A549 (cell line): Measurements from ENCODE around the gene SEMA4A. TPM values are rescaled to one million over a fixed set of nuclear protein-coding genes. Genes with fewer than 3 reads are reported as not detected.

Experiments used
- ATAC-seq, 2 experiments: fragments of 200-7000 bp in 1 of 2; fragments of >200 bp in 1 of 2; cut with Nextera tagmentation in 1 of 2; cut with Tn5 transposase in 1 of 2; 3 replicates each; pipeline versions ENCODE4 v1.8.0 to v1.9.1; 2018 to 2020; ENCODE audit warnings: mild to moderate bottlenecking in 1 of 2, moderate library complexity in 1 of 2
- CTCF ChIA-PET: fragments of 300-600 bp; sonication (Branson Sonifier 250); formaldehyde crosslinking; extraction: SDS; loops from one replicate; lab custom pipeline; 2021; ENCODE audit warnings: antibody characterized with exemption, inconsistent platforms; lab: Yijun Ruan, JAX
- POLR2A ChIA-PET: fragments of 350-600 bp; formaldehyde crosslinking; extraction: SDS; loops from one replicate; lab custom pipeline; 2021; ENCODE audit warnings: antibody characterized with exemption, inconsistent platforms; lab: Yijun Ruan, JAX
- DNase-seq, 2 experiments: peaks; one replicate each; pipeline versions ENCODE4 v3.0.0 to v3.0.0-alpha.2; 2011 to 2016; ENCODE audit warnings: low read depth in 1 of 2, low spot score in 1 of 2
- FAIRE-seq: peaks from 2 replicates; lab custom pipeline; 2011; peaks lifted over from hg19 to GRCh38; lab: Jason Lieb, UNC
- H3K27ac ChIP-seq, 2 experiments: fragments of >200 bp; sonication (Bioruptor Twin); formaldehyde crosslinking; 3 replicates each; pipeline ENCODE4 v1.5.1; 2016 to 2017
- H3K4me1 ChIP-seq: fragments of >200 bp; sonication (Bioruptor Twin); formaldehyde crosslinking; 3 replicates; pipeline ENCODE4 v1.6.1; 2016
- H3K4me2 ChIP-seq: fragments of >200 bp; sonication (Bioruptor Twin); formaldehyde crosslinking; 3 replicates; pipeline ENCODE4 v1.6.1; 2016
- H3K4me3 ChIP-seq: fragments of >200 bp; sonication (Bioruptor Twin); formaldehyde crosslinking; 3 replicates; pipeline ENCODE4 v1.5.1; 2016
- H3K9me3 ChIP-seq: fragments of >200 bp; sonication (Bioruptor Twin); formaldehyde crosslinking; 3 replicates; pipeline ENCODE4 v1.6.1; 2016
- BHLHE40 ChIP-seq: IDR thresholded peaks from 2 replicates; pipeline ENCODE4 v1.6.1; 2012; ENCODE audit warnings: low read depth, low read length, inconsistent platforms
- CBX8 ChIP-seq: fragments of 200-600 bp; sonication (generic); IDR thresholded peaks from 2 replicates; pipeline ENCODE4 v1.6.1; 2016
- EHMT2 ChIP-seq: fragments of 200-600 bp; sonication (generic); IDR thresholded peaks from 2 replicates; pipeline ENCODE4 v1.6.1; 2016; ENCODE audit warnings: antibody characterized with exemption, low read depth, mild to moderate bottlenecking, moderate library complexity
- FOSB ChIP-seq: fragments of 250-450 bp; sonication (Bioruptor Pico); IDR thresholded peaks from 2 replicates; pipeline ENCODE4 v1.5.0; 2020; ENCODE audit warnings: mild to moderate bottlenecking, moderate library complexity
- GATA3 ChIP-seq: IDR thresholded peaks from 2 replicates; pipeline ENCODE4 v1.6.1; 2012; ENCODE audit warnings: borderline replicate concordance
- HMGXB4 ChIP-seq: fragments of 250-450 bp; sonication (Bioruptor Pico); IDR thresholded peaks from 2 replicates; pipeline ENCODE4 v1.5.0; 2021; ENCODE audit warnings: mild to moderate bottlenecking, moderate library complexity, borderline replicate concordance
- HOXB13 ChIP-seq: fragments of 250-450 bp; sonication (Bioruptor Pico); IDR thresholded peaks from 2 replicates; pipeline ENCODE4 v1.5.0; 2020; ENCODE audit warnings: low read depth, mild to moderate bottlenecking, moderate library complexity
- HOXB5 ChIP-seq: fragments of 250-450 bp; sonication (Bioruptor Pico); IDR thresholded peaks from 2 replicates; pipeline ENCODE4 v1.5.0; 2020; ENCODE audit warnings: mild to moderate bottlenecking, moderate library complexity
- JUN ChIP-seq, 2 experiments: fragments of >200 bp; sonication (Bioruptor Twin); formaldehyde crosslinking; IDR thresholded peaks; 2 replicates in 1 of 2; 3 replicates in 1 of 2; pipeline ENCODE4 v1.6.1; 2016 to 2017
- KDM1A ChIP-seq: fragments of 200-600 bp; sonication (generic); IDR thresholded peaks from 2 replicates; pipeline ENCODE4 v1.6.1; 2016; ENCODE audit warnings: low read depth, mild to moderate bottlenecking
- KDM5A ChIP-seq: fragments of 200-600 bp; sonication (generic); IDR thresholded peaks from 2 replicates; pipeline ENCODE4 v1.6.1; 2016; ENCODE audit warnings: antibody characterized with exemption, mild to moderate bottlenecking
- MAFK ChIP-seq: fragments of 450-650 bp; IDR thresholded peaks from 2 replicates; pipeline ENCODE4 v1.6.1; 2014; ENCODE audit not compliant: partially characterized antibody
- MYC ChIP-seq: IDR thresholded peaks from 2 replicates; pipeline ENCODE4 v1.6.1; 2012; ENCODE audit warnings: mild to moderate bottlenecking, inconsistent platforms, low read length, improper control_type of control experiment, borderline replicate concordance
- PBX3 ChIP-seq: IDR thresholded peaks from 2 replicates; pipeline ENCODE4 v1.6.1; 2012
- RAD21 ChIP-seq, 2 experiments: fragments of >200 bp in 1 of 2; sonication (Bioruptor Twin) in 1 of 2; formaldehyde crosslinking in 1 of 2; IDR thresholded peaks in 1 of 2; conservative IDR thresholded peaks in 1 of 2; 2 replicates in 1 of 2; 3 replicates in 1 of 2; pipeline ENCODE4 v1.6.1; 2012 to 2018; ENCODE audit warnings: inconsistent platforms in 1 of 2
- RNF2 ChIP-seq: fragments of 200-600 bp; sonication (generic); IDR thresholded peaks from 2 replicates; pipeline ENCODE4 v1.6.1; 2016; ENCODE audit warnings: low read depth, mild to moderate bottlenecking, antibody characterized with exemption, moderate library complexity, borderline replicate concordance
- SREBF2 ChIP-seq: fragments of 450-650 bp; IDR thresholded peaks from 2 replicates; pipeline ENCODE4 v1.6.1; 2014; ENCODE audit warnings: mild to moderate bottlenecking, moderate library complexity
- USF2 ChIP-seq: fragments of 450-650 bp; IDR thresholded peaks from 2 replicates; pipeline ENCODE4 v1.6.1; 2014; ENCODE audit warnings: antibody characterized with exemption
- ZFP36 ChIP-seq: fragments of 450-650 bp; IDR thresholded peaks from 2 replicates; pipeline ENCODE4 v1.6.1; 2014; ENCODE audit warnings: borderline replicate concordance; ENCODE audit not compliant: partially characterized antibody
- ZSCAN20 ChIP-seq: fragments of 250-450 bp; sonication (Bioruptor Pico); IDR thresholded peaks from 2 replicates; pipeline ENCODE4 v1.8.0; 2022; ENCODE audit warnings: mild to moderate bottlenecking, moderate library complexity
- WGBS: methylation state at CpG from one replicate; pipeline ENCODE4 v1.1.6; 2017; ENCODE audit errors: missing lambda C conversion rate; 5-methylcytosine and 5-hydroxymethylcytosine counted together
- polyA minus RNA-seq: library from RNA; depleted of rRNA, polyadenylated mRNA; stranded (reverse); fragments of >200 nt; gene quantifications from 2 replicates; pipeline ENCODE4 v1.2.3, GENCODE V29; 2011; rRNA and poly(A)+ RNA removed
- polyA plus RNA-seq, 4 experiments: library from polyadenylated mRNA; depleted of rRNA in 3 of 4; stranded (reverse); fragments of >200 nt; fragmentation: RNase III in 1 of 4; extraction: RNeasy Plus Mini Kit Qiagen cat#74134 plus additional on column Dnase treatment in 1 of 4; gene quantifications; 2 replicates in 3 of 4; 3 replicates in 1 of 4; pipeline ENCODE4 v1.2.3, GENCODE V29; 2011 to 2017

The SEMA4A gene
- polyA plus RNA-seq (2011; rRNA removed) = 0.27 and 0.37 TPM in 2 replicates
- 0.06 and 0.07 TPM in 2 replicates for polyA plus RNA-seq (2012; cell fraction: cytosol; rRNA removed)
- 0.49 and 0.66 TPM in 2 replicates for polyA plus RNA-seq (2012; cell fraction: nucleus; rRNA removed)
- 0.04 to 0.09 TPM (median 0.07 TPM) in 3 replicates for polyA plus RNA-seq (2017; fragmentation: RNase III; extraction: RNeasy Plus Mini Kit Qiagen cat#74134 plus additional on column Dnase treatment)
- polyA minus RNA-seq = 0.58 and 0.78 TPM in 2 replicates

- no peak for TF ChIP-seq ZSCAN20 (CRISPR knock-in tag)
- no peak for TF ChIP-seq RAD21 (conservative IDR thresholded peaks at IDR 0.05 in 1 of 2, IDR thresholded peaks at IDR 0.05 in 1 of 2)
- TF ChIP-seq EHMT2 = no peak
- TF ChIP-seq CBX8 = no peak
- TF ChIP-seq KDM5A = no peak
- TF ChIP-seq PBX3 = no peak
- TF ChIP-seq USF2 = no peak
- no peak for TF ChIP-seq BHLHE40
- TF ChIP-seq MYC = no peak
- TF ChIP-seq HMGXB4 (CRISPR knock-in tag) = no peak
- TF ChIP-seq SREBF2 = no peak
- TF ChIP-seq KDM1A = no peak
- no peak for TF ChIP-seq MAFK
- TF ChIP-seq RNF2 = no peak
- TF ChIP-seq JUN (IDR thresholded peaks at IDR 0.05) = no peak
- H3K4me3 ChIP-seq = no peak within 1 kb of the TSS
- ATAC-seq (no peak), FAIRE-seq (no peak), DNase-seq (no peak)
- H3K9me3 ChIP-seq = no peaks in the 10 kb centered on the region
- 0 out of 3 replicates have a peak, but pooled peaks cover 4% of the 10 kb centered on the region for H3K4me1 ChIP-seq
- 70% methylated on average over 10 of the region's 10 CpGs for WGBS
- ChIA-PET POLR2A (no interaction called here), CTCF (interaction anchor here (0.8 to 54.8 kb wide), 5 partner anchors 11 to 76 kb away, joined by 3 to 2239 read pairs (median 10); partner anchors contain the start of genes BGLAP and MEX3A)
- no peak within 1 kb of the TSS for H3K27ac ChIP-seq
- H3K4me2 ChIP-seq = no peak within 1 kb of the TSS
Observed at GRCh38 chr1:156153362-156153761, at the start of gene SEMA4A. Gene SEMA4A (plus strand): TSS chr1:156153585. CDS start chr1:156154579, 994 bp downstream.

- Histone ChIP-seq H3K9me3 (no peaks in the 10 kb centered on the region), H3K4me2 (peak overlapping the region; percentile 98), H3K4me3 (no peak overlapping the region), H3K27ac (peak overlapping the region; percentile 92 to 96), H3K4me1 (peaks cover 92% of the 10 kb centered on the region)
- POLR2A ChIA-PET = interaction anchor here (3.0 to 6.0 kb wide), 3 partner anchors 11 to 24 kb away, joined by 15 to 49 read pairs (median 32); partner anchors contain the start of gene LMNA
- ATAC-seq = peak; percentile 46 to 66; a peak in 5 of 6 replicates
- DNase-seq = peak; percentile 85 to 87
- CTCF ChIA-PET = interaction anchor here (1.3 to 29.4 kb wide), 6 partner anchors 8 to 121 kb away, joined by 3 to 2239 read pairs (median 10); partner anchors contain the start of genes LMNA and SEMA4A
- no peak for TF ChIP-seq JUN (IDR thresholded peaks at IDR 0.05)
- no peak for TF ChIP-seq ZFP36
- 0 out of 2 replicates have a peak, but pooled peaks have one; percentile 12 for TF ChIP-seq FOSB (CRISPR knock-in tag)
- TF ChIP-seq RNF2 = no peak
- 0 out of 2 replicates have a peak, but pooled peaks have one; percentile 63 for TF ChIP-seq HOXB5 (CRISPR knock-in tag)
- peak; percentile 67; the same call in 1 of the 2 replicates for TF ChIP-seq HOXB13 (CRISPR knock-in tag)
- no peak for TF ChIP-seq GATA3
- FAIRE-seq = no peak
- 37% methylated on average over 15 of the region's 15 CpGs for WGBS
Observed at GRCh38 chr1:156104065-156104810, 49.1 kb upstream of the SEMA4A start.
